GM06990 (cell line): ENCODE results near the gene NRXN2.

Source experiments
- DNase-seq: peaks from one replicate; pipeline ENCODE4 v3.0.0-alpha.2; 2011; ENCODE audit not compliant: insufficient read length; ENCODE audit errors: extremely low read depth
- H3K27me3 ChIP-seq: replicated peaks from 2 replicates; pipeline ENCODE4 v1.6.0; 2011; ENCODE audit warnings: low read length; ENCODE audit not compliant: control insufficient read depth, insufficient read depth
- H3K36me3 ChIP-seq: 2 replicates; pipeline ENCODE4 v1.5.1; 2011; ENCODE audit warnings: low read length; ENCODE audit not compliant: control insufficient read depth, insufficient read depth
- H3K4me3 ChIP-seq: replicated peaks from 2 replicates; pipeline ENCODE4 v1.5.1; 2011; ENCODE audit warnings: low read depth, mild to moderate bottlenecking, control low read depth, low read length
- TF ChIP-seq, protein P1 (sequence below): IDR thresholded peaks from 2 replicates; pipeline ENCODE4 v1.5.1; 2011; ENCODE audit warnings: low read length, control low read depth, mild to moderate bottlenecking, inconsistent platforms; ENCODE audit not compliant: insufficient read depth, poor library complexity, severe bottlenecking

Gene NRXN2

DNA sequence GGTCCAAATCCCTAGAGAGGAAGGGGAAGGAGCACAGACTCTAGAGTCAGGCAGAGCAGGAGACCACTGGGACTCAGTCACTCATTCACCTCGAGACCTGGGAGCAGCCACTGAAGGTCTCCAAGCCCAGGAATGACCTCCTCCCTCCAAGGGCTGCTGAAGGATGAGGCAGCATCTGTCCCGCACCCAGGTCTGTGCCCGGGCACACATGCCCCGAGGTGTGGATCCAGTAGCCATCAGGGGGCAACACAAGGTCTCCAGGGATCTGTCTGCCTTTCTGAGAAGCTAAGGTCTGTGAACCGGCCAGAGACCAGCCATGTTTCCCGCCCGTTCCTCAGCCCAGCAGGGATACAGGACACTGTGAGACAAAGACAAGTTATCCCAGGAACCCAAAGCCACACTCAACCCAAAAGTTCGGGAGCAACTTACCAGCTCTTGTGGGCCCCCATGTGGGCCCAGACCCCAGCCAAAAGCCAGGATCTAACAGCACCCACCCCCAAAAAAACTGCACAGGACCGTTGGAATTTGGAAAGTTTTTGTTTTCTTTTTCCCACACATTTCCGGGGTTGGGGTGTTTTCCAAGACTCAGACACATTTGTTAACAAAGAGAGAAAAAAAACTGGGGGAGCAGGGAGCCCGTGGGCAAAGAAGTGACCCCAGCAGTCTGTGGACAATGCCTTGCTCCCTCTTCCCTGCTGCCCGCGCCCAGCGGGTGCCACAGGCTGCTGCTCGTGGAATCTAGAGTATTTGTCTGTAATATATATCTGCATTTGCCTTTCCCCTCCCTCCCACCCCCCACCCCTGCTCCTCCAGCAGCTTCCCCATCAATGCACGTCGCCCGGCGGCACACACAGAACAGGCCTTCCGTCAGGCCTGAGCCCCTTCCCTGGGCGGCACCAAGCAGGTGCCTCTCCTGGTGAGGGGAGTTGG lies 117.1 kb downstream of the NRXN2 start:
- TF ChIP-seq, protein P1, sequence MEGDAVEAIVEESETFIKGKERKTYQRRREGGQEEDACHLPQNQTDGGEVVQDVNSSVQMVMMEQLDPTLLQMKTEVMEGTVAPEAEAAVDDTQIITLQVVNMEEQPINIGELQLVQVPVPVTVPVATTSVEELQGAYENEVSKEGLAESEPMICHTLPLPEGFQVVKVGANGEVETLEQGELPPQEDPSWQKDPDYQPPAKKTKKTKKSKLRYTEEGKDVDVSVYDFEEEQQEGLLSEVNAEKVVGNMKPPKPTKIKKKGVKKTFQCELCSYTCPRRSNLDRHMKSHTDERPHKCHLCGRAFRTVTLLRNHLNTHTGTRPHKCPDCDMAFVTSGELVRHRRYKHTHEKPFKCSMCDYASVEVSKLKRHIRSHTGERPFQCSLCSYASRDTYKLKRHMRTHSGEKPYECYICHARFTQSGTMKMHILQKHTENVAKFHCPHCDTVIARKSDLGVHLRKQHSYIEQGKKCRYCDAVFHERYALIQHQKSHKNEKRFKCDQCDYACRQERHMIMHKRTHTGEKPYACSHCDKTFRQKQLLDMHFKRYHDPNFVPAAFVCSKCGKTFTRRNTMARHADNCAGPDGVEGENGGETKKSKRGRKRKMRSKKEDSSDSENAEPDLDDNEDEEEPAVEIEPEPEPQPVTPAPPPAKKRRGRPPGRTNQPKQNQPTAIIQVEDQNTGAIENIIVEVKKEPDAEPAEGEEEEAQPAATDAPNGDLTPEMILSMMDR: no peak
- Histone ChIP-seq H3K27me3 (no peaks in the 10 kb centered on the region; the same call in none of the 2 replicates), H3K4me3 (no peak overlapping the region), H3K36me3 (no peaks in the 10 kb centered on the region)
- DNase-seq: no peak

DNA sequence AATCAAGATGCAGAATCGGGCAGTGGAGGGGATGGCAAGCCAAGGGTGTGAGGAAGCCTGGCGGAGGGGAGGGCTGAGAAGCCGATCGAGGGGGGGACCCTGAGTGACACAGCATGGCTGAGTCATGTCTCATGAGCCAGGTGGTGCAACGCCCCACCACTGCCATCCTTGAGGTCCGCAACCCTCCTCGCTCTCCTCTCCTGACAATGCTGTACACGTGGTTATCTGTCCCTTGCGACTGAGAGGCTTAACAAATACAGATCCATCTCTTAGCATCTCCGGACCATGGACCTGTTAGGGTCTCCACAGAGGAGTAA lies 117.8 kb downstream of the NRXN2 start:
- TF ChIP-seq, protein P1: no peak
- DNase-seq: no peak
- Histone ChIP-seq H3K4me3 (no peak overlapping the region), H3K36me3 (no peaks in the 10 kb centered on the region), H3K27me3 (no peaks in the 10 kb centered on the region; the same call in none of the 2 replicates)

DNA sequence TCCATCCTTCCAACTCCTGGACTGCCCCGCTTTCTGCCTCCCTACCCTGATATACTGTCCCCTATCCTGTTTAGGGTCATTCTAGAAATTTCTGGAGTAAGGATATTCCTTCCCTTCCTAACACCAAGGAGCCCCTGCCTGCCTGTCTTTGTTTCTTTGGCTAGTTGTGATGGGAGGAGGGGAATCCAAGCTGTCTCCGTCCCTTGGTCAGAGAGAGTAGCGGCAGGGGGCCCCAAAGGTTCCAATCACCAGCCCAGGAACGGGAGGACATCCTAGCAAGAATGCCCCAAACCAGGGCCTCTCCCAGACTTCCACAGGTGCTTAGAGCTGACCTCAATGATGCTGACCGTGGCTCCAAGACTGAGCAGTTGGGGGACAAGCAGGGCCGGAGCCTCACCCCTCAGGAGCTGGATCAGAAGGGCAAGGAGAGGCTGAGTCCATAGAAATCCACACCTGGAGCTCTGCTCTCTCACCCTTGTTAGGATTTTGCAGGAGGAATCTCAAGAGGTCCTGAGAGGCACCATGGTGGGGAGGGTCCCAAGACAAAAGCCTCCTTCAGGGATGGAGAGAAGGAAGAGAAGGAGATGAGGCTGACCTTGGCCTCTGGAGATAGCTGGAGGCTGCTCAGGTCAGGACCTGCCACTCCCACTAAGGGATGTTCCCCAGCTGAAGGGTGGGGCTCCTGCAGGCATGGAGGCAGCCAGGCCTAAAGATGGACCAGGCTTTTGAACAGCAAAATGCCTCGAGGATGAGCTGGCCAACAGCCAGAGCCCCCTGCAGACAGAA lies 118.3 kb downstream of the NRXN2 start:
- Histone ChIP-seq H3K27me3 (no peaks in the 10 kb centered on the region; the same call in none of the 2 replicates), H3K36me3 (no peaks in the 10 kb centered on the region), H3K4me3 (no peak overlapping the region)
- TF ChIP-seq, protein P1: no peak
- DNase-seq: no peak

DNA sequence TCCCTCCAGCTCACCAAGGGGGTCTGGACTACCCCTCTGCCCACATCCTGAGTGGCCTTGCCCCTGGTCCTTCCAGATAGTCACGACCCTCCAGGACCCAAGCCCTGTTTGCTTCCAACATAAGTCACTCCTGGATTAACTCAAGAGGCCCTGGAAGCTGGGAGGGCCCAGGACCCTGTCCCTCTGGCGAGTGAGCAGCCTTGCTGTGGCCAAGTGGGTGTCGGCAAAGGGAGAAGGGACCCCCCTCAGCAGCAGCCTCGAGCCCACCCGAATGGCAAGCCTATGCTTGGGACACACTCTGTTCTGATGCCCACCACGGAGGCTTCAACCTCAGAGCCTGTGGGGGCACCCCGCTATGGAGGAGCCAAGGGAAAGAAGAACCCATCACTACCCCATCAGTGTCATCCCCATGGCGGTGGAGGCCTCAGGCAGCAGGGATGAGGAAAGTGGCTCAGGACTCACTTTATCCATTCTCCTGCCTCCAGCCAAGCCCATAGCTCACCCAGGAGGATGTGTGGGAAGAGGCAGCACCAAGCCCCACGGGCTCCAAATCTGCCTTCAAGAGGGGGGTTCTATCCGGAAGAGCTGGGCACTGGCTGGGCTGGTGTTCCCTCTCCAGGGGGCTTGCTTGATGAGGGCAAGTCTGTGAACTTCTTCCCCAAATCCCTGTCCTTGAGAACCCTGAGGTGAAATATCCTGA lies 119.4 kb downstream of the NRXN2 start:
- Histone ChIP-seq H3K4me3 (no peak overlapping the region), H3K27me3 (no peaks in the 10 kb centered on the region; the same call in 1 of the 2 replicates), H3K36me3 (no peaks in the 10 kb centered on the region)
- TF ChIP-seq, protein P1: no peak
- DNase-seq: no peak

DNA sequence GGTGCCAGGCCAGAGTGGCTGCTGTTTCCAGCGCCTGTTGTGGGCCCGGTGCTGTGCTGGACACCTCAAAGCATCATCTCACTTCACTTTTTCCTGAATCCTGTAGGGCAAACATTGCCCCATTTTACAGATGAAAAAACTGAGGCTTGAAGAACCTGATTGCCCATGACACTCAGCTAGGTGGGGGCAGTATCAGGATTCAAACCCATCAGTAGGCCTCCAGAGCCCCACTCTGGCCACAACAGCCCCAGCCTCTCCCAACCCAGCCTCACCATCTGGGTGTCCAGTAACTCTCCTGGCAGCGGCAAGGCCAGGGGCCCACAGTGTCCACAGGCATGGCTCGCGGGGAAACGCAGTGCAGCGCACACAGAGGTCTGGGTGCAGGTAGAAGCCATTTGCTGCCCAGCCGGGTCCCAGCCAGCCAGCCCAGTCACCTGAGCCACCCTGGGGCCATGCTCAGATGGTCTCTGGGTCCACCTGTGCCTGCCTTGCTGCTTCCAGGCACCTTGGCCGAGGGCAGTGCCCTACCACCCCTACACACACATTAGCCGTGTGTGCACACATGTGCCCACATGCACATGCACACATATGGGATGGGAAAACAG lies 120.4 kb downstream of the NRXN2 start:
- no peak for DNase-seq
- TF ChIP-seq, protein P1: no peak
- H3K27me3 ChIP-seq: peaks cover 2% of the 10 kb centered on the region; the same call in 1 of the 2 replicates
- no peaks in the 10 kb centered on the region for H3K36me3 ChIP-seq
- H3K4me3 ChIP-seq: no peak overlapping the region
